Measurements from ENCODE around the gene ACR. TPM values are rescaled to one million over a fixed set of nuclear protein-coding genes. Genes with fewer than 3 reads are reported as not detected.

ACR gene
- total RNA-seq, 2 experiments from 2014 or later: not detected

DNA sequence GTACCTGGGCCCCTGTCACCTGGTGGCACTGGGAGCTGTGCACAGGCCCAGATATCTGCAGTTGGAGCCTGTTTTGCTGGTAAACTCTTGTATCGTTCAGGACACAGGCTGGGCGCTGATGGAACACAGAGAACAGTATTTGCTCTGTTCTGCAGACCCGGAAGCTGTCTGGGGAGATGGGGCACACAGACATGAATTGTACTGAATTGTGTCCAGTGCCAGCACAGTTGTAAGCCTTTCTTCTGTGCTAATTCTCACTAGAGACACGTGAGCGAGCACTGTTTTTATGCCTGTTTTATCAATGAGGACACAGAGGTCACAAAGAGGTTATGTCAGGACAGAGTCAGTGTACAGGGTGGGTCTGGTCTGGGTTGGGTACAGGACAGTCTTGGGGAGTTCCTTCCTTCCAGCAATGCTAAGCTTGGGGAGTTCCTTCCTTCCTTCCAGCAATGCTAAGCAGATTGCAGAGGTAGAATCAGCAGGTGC, 24.4 kb upstream of the ACR start:
- intact Hi-C loops (cut with DNase I, micrococcal nuclease): no loop called here
- Mint-ChIP-seq H3K9me3 (ENCODE audit: low read depth) (no peaks in the 10 kb centered on the region), H3K27me3 (no peaks in the 10 kb centered on the region), H3K36me3 (ENCODE audit: low read depth) (no peaks in the 10 kb centered on the region), H3K4me1 (no peaks in the 10 kb centered on the region), H3K4me3 (no peak overlapping the region), H3K27ac (no peak overlapping the region)
- ChIA-PET CTCF (interaction anchor here (2.0 kb wide), 1 partner anchor 11 kb away, joined by 5 read pairs; no protein-coding TSS in a partner anchor), POLR2A (no interaction called here)
- DNase-seq (no peak), ATAC-seq (no peak)

DNA sequence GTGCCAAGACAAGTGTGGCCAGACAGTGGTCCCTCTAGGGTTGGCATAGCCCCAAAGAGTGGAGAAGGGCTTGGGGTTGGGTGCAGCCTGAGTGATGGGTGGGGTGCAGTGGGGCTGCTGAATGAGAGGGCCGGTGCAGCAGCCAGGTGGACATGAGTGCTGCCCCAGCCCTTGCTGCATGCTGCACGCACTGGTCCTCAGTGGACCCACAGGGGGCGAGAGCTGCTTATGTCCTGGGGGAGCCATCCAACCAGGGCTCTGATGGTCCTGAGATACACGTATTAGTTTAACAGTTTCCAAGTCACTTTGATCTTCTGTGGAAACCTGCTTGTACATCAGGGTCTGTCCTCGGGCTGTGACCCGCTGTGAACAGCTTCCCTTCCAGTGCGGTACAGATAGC, 23.9 kb upstream of the ACR start:
- ATAC-seq (no peak), DNase-seq (no peak)
- CTCF ChIA-PET: no interaction called here
- H3K4me3 Mint-ChIP-seq: no peak overlapping the region
- intact Hi-C loops (cut with DNase I, micrococcal nuclease): no loop called here
- H3K36me3 Mint-ChIP-seq (ENCODE audit: low read depth): no peaks in the 10 kb centered on the region
- POLR2A ChIA-PET: no interaction called here
- no peaks in the 10 kb centered on the region for H3K4me1 Mint-ChIP-seq
- no peak overlapping the region for H3K27ac Mint-ChIP-seq
- no peaks in the 10 kb centered on the region for H3K27me3 Mint-ChIP-seq
- no peaks in the 10 kb centered on the region for H3K9me3 Mint-ChIP-seq (ENCODE audit: low read depth)

DNA sequence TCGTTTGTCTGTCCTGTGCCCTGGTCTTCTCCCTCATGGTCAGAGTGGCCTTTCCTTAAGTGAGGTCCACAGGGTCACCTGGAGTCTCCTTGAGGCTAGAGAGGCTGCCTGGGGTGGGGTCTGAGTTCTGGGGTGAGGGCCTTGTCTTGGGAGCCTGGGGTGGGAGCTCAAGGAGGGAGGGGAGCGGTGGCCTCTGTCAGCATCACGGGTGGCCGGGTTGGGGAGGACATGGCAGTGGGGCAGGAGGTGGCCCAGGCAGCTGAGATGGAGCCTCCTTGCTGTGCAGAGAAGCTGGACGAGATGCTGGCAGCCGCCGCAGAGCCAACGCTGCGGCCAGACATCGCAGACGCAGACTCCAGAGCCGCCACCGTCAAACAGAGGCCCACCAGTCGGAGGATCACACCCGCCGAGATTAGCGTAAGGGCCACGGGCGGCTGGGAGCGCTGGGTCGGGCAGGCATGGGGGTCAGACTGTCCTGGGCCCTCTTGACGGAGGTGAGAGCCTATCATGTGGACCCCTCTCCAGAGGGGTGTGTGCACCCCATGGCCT, 23.3 kb upstream of the ACR start:
- Mint-ChIP-seq H3K27ac (no peak overlapping the region), H3K9me3 (ENCODE audit: low read depth) (no peaks in the 10 kb centered on the region), H3K27me3 (no peaks in the 10 kb centered on the region), H3K36me3 (ENCODE audit: low read depth) (no peaks in the 10 kb centered on the region), H3K4me3 (no peak overlapping the region), H3K4me1 (no peaks in the 10 kb centered on the region)
- ATAC-seq (no peak), DNase-seq (no peak)
- CTCF ChIA-PET: no interaction called here
- intact Hi-C loops (cut with DNase I, micrococcal nuclease): no loop called here
- POLR2A ChIA-PET: no interaction called here

DNA sequence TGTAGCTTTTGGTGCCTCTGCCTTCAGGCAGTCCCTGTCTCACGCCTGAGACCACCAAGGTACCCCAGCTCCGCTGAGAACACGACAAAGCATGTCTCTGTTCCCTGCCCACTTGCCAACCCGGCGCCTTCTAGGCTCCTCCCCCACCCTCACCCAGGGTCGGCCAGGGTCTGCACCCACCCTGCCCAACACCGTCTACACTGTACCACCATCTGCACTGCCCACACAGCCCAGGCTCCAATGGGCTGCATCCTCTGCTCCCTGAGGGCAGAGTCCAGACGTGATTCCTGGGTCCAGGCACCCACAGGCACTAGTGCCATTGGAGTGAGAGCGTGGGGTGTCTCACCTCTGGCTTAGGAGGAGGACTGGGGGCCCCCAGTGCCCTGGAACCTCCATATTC, 22.8 kb upstream of the ACR start:
- no peaks in the 10 kb centered on the region for H3K27me3 Mint-ChIP-seq
- ChIA-PET POLR2A (no interaction called here), CTCF (no interaction called here)
- no peak overlapping the region for H3K27ac Mint-ChIP-seq
- H3K4me1 Mint-ChIP-seq: no peaks in the 10 kb centered on the region
- intact Hi-C loops (cut with DNase I, micrococcal nuclease): no loop called here
- DNase-seq (no peak), ATAC-seq (no peak)
- H3K4me3 Mint-ChIP-seq: no peak overlapping the region
- H3K36me3 Mint-ChIP-seq (ENCODE audit: low read depth): no peaks in the 10 kb centered on the region
- H3K9me3 Mint-ChIP-seq (ENCODE audit: low read depth): no peaks in the 10 kb centered on the region

DNA sequence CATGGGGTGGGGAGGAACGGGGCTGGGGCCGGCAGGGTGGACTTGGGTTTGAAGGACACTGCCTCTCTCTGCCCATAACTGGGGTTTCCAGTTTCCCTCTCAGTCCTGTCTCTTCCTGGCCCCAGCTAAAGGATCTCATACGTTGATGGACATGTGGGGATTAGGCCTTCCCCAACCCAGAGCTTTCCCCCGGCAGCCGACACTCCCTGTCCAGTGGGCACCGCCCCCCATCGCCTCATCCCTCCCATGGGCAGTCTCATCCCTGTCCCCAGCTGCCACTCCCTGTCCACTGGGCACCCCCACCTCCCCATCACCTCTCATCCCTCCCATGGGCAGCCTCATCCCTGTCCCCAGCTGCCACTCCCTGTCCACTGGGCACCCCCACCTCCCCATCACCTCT, 22.2 kb upstream of the ACR start:
- POLR2A ChIA-PET: no interaction called here
- no peak overlapping the region for H3K27ac Mint-ChIP-seq
- no peaks in the 10 kb centered on the region for H3K27me3 Mint-ChIP-seq
- CTCF ChIA-PET: no interaction called here
- no peaks in the 10 kb centered on the region for H3K36me3 Mint-ChIP-seq (ENCODE audit: low read depth)
- H3K4me1 Mint-ChIP-seq: no peaks in the 10 kb centered on the region
- no peaks in the 10 kb centered on the region for H3K9me3 Mint-ChIP-seq (ENCODE audit: low read depth)
- no peak for ATAC-seq
- intact Hi-C loops (cut with DNase I, micrococcal nuclease): no loop called here
- DNase-seq: no peak
- H3K4me3 Mint-ChIP-seq: no peak overlapping the region

DNA sequence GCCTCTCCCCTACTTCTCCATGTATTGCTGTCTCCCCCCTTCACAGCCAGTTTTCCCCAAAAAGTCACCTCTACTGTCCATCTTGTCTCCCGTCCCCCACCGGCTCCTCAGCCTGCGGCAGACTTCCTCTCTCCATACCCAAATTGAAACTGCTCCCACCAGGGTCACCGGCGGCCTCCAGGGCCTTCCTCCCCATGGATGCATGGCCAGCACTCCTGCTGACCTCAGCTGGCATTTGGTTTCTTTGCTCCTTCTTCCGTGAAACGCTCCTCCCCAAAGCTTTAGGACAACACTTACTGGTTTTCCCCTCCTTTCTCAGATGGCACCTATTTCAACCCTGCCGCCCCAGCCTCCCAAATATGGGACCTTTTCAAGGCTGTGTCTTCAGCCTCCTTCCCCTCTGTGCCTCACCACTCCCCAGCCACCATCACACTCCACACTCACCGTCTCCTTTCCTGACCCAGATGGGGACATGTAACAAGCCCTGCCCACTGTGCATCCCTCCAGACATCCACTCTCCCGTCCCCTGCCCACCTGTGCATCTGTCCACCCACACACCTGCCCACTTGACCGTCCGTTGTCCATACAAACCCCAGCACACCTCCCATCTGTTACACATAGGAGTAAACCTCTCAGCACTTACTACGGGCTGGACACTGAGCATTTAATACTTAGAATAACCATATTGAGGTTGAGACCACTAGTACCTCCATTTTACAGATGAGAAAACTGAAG, 21.5 kb upstream of the ACR start:
- ATAC-seq: no peak
- no peak for DNase-seq
- ChIA-PET CTCF (no interaction called here), POLR2A (no interaction called here)
- Mint-ChIP-seq H3K4me1 (no peaks in the 10 kb centered on the region), H3K36me3 (ENCODE audit: low read depth) (no peaks in the 10 kb centered on the region), H3K4me3 (no peak overlapping the region), H3K27ac (no peak overlapping the region), H3K9me3 (ENCODE audit: low read depth) (no peaks in the 10 kb centered on the region), H3K27me3 (no peaks in the 10 kb centered on the region)
- intact Hi-C loops (cut with DNase I, micrococcal nuclease): no loop called here

DNA sequence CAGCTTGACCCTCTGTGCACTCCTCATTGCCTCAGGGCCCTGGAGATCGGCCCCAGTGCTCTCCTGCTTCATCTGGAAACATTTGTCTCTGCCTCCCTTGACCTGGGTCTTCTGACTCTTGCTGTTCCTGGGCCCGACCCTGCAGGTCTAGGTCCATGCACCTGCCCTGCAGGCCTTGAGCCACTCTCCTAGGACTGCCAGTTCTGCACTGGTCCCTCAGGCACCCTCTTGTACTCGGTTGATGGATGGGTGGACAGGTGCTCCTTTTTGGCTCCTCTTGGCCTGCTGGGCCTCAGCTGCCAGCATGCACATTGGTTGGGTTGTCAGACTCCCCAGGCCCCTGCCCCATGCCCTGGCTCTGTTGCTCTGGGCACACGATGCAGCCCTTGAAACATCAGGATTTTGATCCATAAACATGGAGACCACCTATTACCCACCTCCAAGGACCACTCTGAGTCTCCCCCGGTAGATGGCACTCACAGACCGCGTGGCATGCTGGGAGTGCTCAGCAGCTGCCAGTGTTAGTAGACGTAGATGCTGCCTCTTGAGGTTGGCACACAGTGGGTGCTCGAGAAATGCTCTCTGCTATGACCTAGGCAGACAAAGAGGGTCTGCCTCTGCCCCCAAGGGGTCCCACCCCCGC, 20.2 kb upstream of the ACR start:
- Mint-ChIP-seq H3K9me3 (ENCODE audit: low read depth) (no peaks in the 10 kb centered on the region), H3K27me3 (no peaks in the 10 kb centered on the region), H3K4me3 (no peak overlapping the region), H3K36me3 (ENCODE audit: low read depth) (no peaks in the 10 kb centered on the region), H3K4me1 (no peaks in the 10 kb centered on the region), H3K27ac (no peak overlapping the region)
- ATAC-seq: no peak
- intact Hi-C loops (cut with DNase I, micrococcal nuclease): no loop called here
- ChIA-PET CTCF (no interaction called here), POLR2A (no interaction called here)
- no peak for DNase-seq

DNA sequence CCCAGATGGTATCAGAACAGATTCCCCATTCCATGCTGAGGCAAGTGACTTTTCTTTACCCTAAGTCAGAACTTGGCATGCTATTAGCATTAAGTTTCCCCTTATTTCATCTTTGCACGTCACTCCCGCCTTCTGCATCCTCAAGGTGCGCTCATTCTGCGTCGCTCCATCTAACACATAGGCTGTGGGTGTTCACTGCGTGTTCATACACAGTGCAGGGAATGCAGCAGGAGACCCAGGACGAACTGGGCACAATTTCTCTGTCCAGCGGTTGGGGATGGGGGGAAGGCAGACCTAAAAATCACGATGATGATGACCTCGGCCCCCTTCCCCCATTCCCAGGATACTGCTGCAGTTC, 19.7 kb upstream of the ACR start:
- Mint-ChIP-seq H3K4me3 (no peak overlapping the region), H3K36me3 (ENCODE audit: low read depth) (no peaks in the 10 kb centered on the region)

DNA sequence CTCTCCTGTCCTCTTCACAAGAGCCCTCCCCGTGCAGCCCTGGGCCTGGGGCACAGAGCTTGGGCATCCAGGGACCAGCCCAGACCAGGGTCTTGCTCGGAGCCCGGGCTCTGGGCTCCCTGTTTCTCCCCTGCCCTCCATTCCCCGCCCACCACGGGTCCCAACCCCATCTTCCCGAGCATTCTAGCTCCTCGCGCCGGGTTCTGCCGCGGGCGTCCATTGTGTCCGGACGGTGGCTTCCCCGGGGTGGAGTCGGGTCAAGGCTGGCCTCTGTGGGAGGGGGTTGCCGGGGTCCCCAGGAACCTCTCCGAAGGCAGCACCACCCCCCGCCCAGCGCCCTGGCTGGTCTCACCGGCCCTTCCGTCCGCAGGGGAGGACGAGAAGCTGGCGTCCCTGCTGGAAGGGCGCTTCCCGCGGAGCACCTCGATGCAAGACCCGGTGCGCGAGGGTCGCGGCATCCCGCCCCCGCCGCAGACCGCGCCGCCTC, 18.1 kb upstream of the ACR start:
- H3K27ac Mint-ChIP-seq: no peak overlapping the region
- ChIA-PET POLR2A (no interaction called here), CTCF (no interaction called here)

More for the DNA sequence above, 19.7 kb upstream of the ACR start:
- Mint-ChIP-seq H3K27me3 (no peaks in the 10 kb centered on the region), H3K9me3 (ENCODE audit: low read depth) (no peaks in the 10 kb centered on the region), H3K4me1 (no peaks in the 10 kb centered on the region), H3K27ac (no peak overlapping the region)
- CTCF ChIA-PET: no interaction called here
- ATAC-seq (no peak), DNase-seq (no peak)
- POLR2A ChIA-PET: no interaction called here
- intact Hi-C loops (cut with DNase I, micrococcal nuclease): no loop called here

DNA sequence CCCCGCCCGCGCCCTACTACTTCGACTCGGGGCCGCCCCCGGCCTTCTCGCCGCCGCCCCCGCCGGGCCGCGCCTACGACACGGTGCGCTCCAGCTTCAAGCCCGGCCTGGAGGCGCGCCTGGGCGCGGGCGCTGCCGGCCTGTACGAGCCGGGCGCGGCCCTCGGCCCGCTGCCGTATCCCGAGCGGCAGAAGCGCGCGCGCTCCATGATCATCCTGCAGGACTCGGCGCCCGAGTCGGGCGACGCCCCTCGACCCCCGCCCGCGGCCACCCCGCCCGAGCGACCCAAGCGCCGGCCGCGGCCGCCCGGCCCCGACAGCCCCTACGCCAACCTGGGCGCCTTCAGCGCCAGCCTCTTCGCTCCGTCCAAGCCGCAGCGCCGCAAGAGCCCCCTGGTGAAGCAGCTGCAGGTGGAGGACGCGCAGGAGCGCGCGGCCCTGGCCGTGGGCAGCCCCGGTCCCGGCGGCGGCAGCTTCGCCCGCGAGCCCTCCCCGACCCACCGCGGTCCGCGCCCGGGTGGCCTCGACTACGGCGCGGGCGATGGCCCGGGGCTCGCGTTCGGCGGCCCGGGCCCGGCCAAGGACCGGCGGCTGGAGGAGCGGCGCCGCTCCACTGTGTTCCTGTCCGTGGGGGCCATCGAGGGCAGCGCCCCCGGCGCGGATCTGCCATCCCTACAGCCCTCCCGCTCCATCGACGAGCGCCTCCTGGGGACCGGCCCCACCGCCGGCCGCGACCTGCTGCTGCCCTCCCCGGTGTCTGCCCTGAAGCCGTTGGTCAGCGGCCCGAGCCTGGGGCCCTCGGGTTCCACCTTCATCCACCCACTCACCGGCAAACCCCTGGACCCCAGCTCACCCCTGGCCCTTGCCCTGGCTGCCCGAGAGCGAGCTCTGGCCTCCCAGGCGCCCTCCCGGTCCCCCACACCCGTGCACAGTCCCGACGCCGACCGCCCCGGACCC, 17.4 kb upstream of the ACR start:
- Mint-ChIP-seq H3K4me3 (no peak overlapping the region), H3K27ac (no peak overlapping the region), H3K4me1 (no peaks in the 10 kb centered on the region), H3K9me3 (ENCODE audit: low read depth) (no peaks in the 10 kb centered on the region), H3K27me3 (no peaks in the 10 kb centered on the region), H3K36me3 (ENCODE audit: low read depth) (no peaks in the 10 kb centered on the region)
- DNase-seq (no peak), ATAC-seq (no peak)
- POLR2A ChIA-PET: no interaction called here
- CTCF ChIA-PET: no interaction called here
- intact Hi-C loops (cut with DNase I, micrococcal nuclease): no loop called here

More for the DNA sequence above, 18.1 kb upstream of the ACR start:
- ATAC-seq (no peak), DNase-seq (no peak)
- Mint-ChIP-seq H3K9me3 (ENCODE audit: low read depth) (no peaks in the 10 kb centered on the region), H3K27me3 (no peaks in the 10 kb centered on the region), H3K4me3 (no peak overlapping the region), H3K36me3 (ENCODE audit: low read depth) (no peaks in the 10 kb centered on the region), H3K4me1 (no peaks in the 10 kb centered on the region)
- intact Hi-C loops (cut with DNase I, micrococcal nuclease): no loop called here

DNA sequence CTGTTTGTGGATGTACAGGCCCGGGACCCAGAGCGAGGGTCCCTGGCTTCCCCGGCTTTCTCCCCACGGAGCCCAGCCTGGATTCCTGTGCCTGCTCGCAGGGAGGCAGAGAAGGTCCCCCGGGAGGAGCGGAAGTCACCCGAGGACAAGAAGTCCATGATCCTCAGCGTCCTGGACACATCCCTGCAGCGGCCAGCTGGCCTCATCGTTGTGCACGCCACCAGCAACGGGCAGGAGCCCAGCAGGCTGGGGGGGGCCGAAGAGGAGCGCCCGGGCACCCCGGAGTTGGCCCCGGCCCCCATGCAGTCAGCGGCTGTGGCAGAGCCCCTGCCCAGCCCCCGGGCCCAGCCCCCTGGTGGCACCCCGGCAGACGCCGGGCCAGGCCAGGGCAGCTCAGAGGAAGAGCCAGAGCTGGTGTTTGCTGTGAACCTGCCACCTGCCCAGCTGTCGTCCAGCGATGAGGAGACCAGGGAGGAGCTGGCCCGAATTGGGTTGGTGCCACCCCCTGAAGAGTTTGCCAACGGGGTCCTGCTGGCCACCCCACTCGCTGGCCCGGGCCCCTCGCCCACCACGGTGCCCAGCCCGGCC, 16.7 kb upstream of the ACR start:
- H3K4me1 Mint-ChIP-seq: no peaks in the 10 kb centered on the region
- CTCF ChIA-PET: no interaction called here
- no peaks in the 10 kb centered on the region for H3K27me3 Mint-ChIP-seq
- POLR2A ChIA-PET: no interaction called here
- intact Hi-C loops (cut with DNase I, micrococcal nuclease): no loop called here
- DNase-seq (no peak), ATAC-seq (no peak)
- H3K36me3 Mint-ChIP-seq (ENCODE audit: low read depth): no peaks in the 10 kb centered on the region
- H3K9me3 Mint-ChIP-seq (ENCODE audit: low read depth): no peaks in the 10 kb centered on the region
- H3K27ac Mint-ChIP-seq: no peak overlapping the region
- no peak overlapping the region for H3K4me3 Mint-ChIP-seq
